ENCODE measurements around the gene GNA12.
"Not testable (repeated sequence)": the region's sequence is repeated elsewhere in the genome, so short reads cannot be mapped to it uniquely, and the experiment has no call there.

GNA12 gene

GRCh38 chr7:2701424-2701823, 142.7 kb downstream of the GNA12 start:
- H3K4me3 ChIP-seq (ENCODE audit: low read length) = no peak overlapping the region
- no peak for TF ChIP-seq CTCF (IDR thresholded peaks at IDR 0.05; ENCODE audit: insufficient read depth, low read depth, low read length, missing control alignments)
- no peak for DNase-seq (ENCODE audit: low read depth)

- H3K4me3 ChIP-seq (ENCODE audit: low read length) = no peak overlapping the region
- TF ChIP-seq CTCF (IDR thresholded peaks at IDR 0.05; ENCODE audit: insufficient read depth, low read depth, low read length, missing control alignments) = no peak
- no peak for DNase-seq (ENCODE audit: low read depth)
Observed at GRCh38 chr7:2700141-2700850, 143.8 kb downstream of the GNA12 start.

- DNase-seq (ENCODE audit: low read depth) = no peak
- TF ChIP-seq CTCF (IDR thresholded peaks at IDR 0.05; ENCODE audit: insufficient read depth, low read depth, low read length, missing control alignments) = no peak
- no peak overlapping the region for H3K4me3 ChIP-seq (ENCODE audit: low read length)
Observed at GRCh38 chr7:2699289-2699620, 144.9 kb downstream of the GNA12 start.

GRCh38 chr7:2698581-2699288, 145.4 kb downstream of the GNA12 start:
- H3K4me3 ChIP-seq (ENCODE audit: low read length) = no peak overlapping the region
- DNase-seq (ENCODE audit: low read depth) = no peak

GRCh38 chr7:2694122-2694436, 150.0 kb downstream of the GNA12 start:
- not testable (repeated sequence) for DNase-seq (ENCODE audit: low read depth)

More at GRCh38 chr7:2698581-2699288, 145.4 kb downstream of the GNA12 start:
- TF ChIP-seq CTCF (IDR thresholded peaks at IDR 0.05; ENCODE audit: insufficient read depth, low read depth, low read length, missing control alignments) = no peak

GRCh38 chr7:2693420-2694121, 150.5 kb downstream of the GNA12 start:
- not testable (repeated sequence) for DNase-seq (ENCODE audit: low read depth); H3K4me3 ChIP-seq (ENCODE audit: low read length)

More at GRCh38 chr7:2694122-2694436, 150.0 kb downstream of the GNA12 start:
- H3K4me3 ChIP-seq (ENCODE audit: low read length) = not testable (repeated sequence)

GRCh38 chr7:2692543-2692942, 151.6 kb downstream of the GNA12 start:
- no peak for TF ChIP-seq CTCF (IDR thresholded peaks at IDR 0.05; ENCODE audit: insufficient read depth, low read depth, low read length, missing control alignments)
- H3K4me3 ChIP-seq (ENCODE audit: low read length) = no peak overlapping the region
- DNase-seq (ENCODE audit: low read depth) = no peak

GRCh38 chr7:2691932-2692439, 152.1 kb downstream of the GNA12 start:
- H3K4me3 ChIP-seq (ENCODE audit: low read length); DNase-seq (ENCODE audit: low read depth): not testable (repeated sequence)

All from epithelial cell of esophagus (primary cell).